T-helper 2 cell (primary cell): ENCODE results near the gene SLAMF6.
"Not testable (repeated sequence)": the region's sequence is repeated elsewhere in the genome, so short reads cannot be mapped to it uniquely, and the experiment has no call there.

Experiments
- DNase-seq, 5 experiments: peaks; one replicate each; pipeline versions ENCODE4 v3.0.0 to v3.0.0-alpha.2; 2012 to 2022

Gene SLAMF6

DNA sequence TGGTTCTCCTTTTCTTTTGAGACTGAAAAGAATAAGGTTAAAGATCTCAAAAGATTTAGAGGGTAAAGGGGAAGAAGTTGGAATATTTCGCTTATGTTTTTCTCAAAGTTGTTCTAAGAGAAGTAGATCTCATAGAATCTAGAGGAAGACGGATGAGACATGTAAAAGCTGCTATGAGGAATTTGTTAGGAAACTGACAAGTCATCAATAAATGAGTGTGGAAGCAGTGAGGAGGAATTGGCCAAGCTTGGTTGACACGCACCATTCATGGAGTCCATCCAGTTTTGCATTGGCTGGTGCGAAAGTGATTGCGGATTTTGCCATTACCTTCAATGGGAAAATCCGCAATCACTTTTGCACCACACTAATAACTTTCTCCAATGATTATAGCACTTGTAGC lies 20.0 kb downstream of the SLAMF6 start:
- DNase-seq = no peak

DNA sequence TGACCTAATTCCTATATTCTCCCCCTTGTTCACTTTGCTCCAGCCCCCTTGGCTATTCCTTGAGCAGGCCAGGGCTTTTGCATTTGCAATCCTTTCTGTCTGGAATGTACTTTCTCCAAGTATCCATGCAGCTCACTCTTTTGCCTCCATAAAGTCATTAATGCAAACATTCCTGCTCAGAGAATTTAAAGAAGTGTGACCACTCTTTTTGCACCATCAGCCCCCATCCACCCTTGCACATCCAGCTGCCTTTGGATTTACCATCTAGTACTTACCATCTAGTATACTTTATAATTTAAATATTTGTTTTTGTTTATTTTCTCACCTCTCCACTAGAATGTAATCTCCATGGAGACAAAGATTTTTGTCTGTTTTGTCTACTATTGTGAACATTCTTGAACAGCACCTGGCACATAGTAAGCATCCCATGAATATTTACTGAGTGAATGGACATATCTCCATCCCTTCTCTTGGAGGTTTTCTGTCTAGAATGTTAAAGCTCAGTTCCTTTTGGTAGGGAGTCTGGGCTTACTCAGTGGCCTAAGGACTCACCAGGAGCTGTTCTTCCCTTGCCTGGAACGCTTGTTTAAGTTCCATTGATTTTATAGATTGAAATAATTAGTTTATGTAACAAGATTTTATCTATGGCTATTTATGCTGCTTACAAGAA lies 22.6 kb downstream of the SLAMF6 start:
- DNase-seq = no peak

DNA sequence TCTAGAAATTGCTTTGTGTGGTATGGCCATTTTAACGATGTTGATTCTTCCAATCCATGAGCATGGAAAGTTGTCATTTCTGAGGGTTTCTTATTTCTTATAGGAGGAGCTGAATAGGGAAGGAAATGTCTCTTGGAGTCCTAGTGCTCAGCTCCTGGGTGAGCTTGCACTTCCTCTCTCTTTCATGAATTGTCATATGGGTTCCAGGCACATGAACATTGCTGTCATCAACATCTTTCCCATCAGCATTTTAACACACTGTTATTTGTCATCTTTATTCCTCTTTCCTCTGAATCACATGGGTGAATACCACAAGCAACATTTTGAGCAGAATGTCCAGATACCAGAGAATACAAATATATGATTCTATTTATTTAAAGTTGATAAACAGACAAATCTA lies 23.4 kb downstream of the SLAMF6 start:
- DNase-seq = no peak

DNA sequence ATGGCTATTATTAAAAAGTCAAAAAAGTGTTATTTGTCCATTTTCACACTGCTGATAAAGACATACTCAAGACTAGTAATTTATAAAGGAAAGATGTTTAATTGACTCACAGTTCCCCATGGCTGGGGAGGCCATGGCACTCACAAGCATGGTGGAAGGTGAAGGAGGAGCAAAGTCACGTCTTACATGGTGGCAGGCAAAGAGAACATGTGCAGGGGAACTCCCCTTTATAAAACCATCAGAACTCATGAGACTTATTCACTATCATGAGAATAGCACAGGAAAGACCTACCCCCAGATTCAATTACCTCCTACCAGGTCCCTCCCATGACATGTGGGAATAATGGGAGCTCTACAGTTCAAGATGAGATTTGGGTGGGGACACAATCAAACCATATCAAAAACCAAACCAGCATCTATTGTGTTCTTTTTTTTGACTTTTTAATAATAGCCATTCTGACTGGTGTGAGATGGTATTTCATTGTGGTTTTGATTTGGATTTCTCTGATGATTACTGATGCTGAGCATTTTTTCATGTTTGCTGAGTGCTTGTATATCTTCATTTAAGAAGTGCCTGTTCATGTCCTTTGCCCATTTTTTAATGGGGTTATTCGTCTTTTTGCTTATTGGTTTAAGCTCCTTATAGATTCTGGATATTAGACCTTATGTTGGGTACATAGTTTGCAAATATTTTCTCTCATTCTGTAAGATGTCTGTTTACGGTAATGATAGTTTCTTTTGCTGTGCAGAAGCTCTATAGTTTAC lies 24.6 kb downstream of the SLAMF6 start:
- not testable (repeated sequence) for DNase-seq

DNA sequence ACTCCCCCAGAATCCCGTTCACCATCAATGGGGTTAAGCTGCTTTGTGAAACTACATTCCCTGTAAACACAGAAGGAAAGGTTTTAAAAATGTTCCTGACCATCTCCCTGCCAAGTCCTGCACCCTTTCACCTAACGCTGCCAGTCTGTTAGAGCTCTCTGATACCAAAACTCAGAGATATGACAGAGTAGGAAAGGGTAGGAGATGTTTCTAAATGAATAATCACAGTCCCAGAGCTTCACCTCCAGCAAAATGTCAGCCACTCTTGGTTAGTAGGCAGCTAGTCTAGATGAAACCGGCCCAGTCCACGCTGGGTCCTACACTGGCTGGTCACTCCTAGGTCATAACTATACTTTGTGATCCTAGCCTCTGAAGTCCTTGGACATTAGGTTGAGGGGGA lies 26.7 kb downstream of the SLAMF6 start:
- DNase-seq = no peak

DNA sequence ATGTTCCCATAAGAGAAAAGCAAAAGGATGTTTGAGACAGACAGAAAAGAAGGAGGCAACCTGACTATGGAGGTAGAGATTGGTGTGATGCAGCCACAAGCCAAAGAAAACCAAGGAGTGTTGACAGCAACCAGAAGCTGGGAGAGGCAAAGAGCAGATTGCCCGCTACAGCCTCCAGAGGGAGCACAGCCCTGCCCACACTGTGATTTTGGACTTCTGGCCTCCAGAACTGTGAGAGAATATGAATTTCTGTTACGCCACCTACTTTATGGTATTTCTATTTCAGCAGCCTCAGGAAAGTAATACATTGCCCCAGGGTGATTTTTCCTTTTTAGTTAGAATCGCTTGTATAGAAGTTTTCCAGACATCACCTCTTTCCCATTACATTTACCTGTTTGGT lies 28.4 kb downstream of the SLAMF6 start:
- DNase-seq = no peak

DNA sequence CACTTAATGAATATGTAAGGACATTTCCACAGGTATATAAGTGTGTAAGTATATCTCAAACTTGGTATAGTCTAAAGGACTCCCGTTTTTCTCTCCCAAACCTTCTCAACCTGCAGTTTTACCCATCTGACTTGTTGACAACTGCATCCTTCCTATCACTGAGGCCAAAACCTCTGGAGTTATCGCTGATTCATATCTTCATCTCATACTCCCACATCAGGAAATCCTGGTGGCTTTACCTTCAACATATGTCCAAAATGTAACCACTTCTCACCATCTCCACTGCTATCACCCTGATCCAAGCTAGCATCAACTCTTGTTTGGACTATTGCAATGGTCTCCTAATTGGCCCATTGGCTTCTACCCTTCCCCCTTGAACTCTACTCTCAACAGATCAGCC lies 30.4 kb downstream of the SLAMF6 start:
- no peak for DNase-seq

DNA sequence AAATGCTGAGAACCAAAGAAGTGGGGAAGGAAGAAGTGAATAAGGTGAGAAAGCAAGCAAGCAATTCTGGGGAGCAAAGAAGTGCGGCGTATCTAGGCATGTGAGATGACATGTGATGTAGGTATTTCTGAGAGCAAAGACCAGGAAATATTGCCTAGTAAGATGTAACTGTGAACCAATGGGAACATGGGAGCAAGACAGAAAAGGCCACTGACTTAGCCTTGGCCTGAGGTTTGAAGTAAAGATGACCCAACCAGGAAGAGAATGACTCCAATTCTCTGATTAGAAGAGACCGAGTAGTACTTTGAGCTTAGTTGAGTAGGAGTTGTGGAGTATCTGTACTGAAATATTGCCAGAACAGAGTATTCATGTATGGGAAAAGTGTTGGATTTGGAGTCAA lies 31.1 kb downstream of the SLAMF6 start:
- no peak for DNase-seq

DNA sequence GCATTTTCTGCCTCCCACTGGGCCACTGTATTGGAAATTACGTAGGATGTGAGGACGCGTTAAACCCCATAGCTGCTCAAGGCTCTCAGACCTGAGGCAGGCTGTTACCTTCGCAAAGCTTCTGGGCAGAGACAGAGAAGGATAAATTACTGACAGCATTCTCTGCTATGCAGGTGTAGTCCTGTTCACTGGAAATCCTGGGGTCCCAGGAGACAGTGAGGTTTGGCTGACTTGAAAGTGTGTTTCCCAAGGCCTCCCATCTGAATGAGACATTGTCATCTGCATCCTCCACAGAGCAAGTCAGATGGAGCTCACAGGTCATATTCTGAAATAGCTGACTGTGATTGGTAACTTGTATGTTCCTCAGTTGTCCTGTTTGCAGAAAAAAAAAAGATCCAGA lies 32.0 kb downstream of the SLAMF6 start:
- DNase-seq = no peak

DNA sequence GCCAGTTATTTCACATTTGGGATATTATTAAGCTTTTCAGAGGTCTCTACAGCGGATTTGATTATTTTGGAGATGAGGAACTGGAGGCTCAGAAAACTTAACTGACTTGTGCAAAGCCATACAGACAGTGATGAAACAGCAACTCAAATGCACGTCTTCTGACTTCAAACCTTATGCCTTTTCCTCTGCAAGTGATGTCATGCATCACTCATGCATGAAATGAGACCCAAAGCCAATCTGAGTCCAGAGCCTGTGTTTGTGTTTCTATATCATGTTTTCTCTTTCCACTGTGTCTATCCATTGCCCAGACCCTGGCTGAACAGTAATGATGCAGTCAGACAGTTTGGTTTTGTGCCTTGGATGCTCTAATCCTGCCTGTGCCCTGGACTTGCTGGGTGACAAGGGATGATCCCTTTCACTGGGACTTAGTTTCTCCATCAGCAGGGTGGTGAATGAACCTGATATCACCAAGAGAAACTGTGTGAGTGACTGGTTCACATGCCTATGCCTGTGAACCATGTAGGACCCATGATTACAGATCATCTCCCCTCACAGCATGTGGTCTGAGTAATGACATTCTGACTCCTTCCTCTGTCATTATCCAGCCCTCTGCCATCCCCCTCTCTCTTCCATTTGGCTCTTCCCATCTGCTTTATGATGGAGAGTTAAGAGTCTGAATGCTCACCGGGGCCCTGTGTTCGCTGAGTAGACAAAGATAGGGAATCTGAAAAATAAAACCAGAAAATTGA lies 33.4 kb downstream of the SLAMF6 start:
- no peak for DNase-seq

DNA sequence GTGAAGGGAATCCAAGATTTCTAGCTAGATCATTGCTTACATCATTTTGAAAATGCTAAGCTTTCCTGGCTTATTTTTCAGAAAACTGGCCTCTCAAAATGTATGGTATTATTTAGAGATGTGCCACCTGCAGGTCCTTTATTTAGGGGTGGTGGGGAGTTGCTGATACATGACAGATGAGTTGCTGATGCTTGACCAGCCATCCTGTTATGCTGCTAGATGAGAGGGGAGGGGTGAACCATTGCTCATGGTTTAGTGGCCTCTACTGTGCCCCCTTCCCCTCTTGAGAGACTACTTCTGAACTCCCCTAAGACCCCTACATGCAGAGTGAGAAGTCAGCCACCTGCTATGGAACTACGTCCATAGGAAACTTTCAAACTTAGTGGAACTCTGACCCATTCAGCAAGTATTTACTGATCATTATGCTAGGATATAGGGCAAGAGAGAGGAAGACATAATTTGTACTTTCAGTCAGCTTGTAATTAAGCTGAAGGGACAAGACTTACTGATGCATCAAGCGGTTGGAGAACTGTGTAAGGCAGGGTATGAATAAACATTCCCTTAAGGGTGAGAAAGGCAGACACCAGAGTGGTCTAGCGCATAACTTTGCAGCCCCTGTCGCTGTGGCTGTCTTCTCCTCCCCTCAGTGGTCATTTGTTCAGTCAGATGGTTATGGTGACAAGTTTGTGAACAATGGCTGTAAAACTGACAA lies 34.6 kb downstream of the SLAMF6 start:
- DNase-seq = no peak

DNA sequence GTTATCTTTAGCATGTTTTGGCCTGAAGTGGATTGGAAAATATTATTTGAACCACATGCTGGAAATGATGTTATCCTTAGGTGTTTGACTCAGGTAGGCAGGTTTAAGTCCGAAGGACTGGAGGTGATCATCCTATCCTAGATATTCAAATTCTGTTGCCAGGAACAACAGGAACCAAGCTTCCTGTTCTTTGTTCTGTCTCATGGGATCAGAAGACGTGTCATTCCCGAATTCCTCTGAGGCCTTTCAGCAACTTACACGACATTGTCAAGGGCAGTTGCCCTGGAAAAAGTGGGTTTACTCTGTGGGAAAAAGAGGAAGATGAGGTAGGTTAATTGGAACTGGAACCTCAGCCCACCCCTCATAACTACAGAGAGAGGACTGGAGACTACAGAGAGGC lies 36.6 kb downstream of the SLAMF6 start:
- no peak for DNase-seq

DNA sequence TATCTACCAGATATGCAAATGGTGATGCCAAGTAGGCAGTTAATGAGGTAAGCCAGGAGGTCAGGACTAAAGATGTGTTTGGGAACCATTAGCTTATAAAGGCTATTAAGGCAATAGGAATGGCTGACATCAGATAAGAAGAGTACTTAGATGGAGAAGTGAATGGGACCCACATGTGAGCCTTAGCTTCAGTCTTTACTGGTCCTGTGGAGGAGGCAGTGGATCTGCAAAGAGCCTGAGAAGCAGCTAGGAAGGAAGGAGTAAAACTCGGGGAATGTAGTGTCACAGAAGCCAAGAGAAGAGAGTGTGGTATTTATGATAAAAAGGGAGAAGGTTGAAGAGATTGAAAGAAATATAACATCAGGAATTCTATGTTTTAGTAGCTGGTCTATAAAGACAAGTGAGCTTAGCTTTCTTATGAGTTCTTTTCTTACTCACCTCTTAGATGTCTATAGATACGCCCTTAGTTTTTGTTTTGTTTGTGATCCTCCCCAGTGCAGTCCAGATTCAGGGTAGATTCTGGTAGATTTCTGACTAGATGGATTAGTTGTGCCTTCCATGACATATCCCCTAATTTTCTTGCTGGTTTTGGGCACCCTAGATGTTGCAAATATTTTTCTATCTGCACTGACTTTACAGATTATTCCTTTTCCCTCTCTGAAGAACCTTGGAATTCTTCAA lies 39.4 kb downstream of the SLAMF6 start:
- peak in 1 of 5 experiments; percentile 51 for DNase-seq

DNA sequence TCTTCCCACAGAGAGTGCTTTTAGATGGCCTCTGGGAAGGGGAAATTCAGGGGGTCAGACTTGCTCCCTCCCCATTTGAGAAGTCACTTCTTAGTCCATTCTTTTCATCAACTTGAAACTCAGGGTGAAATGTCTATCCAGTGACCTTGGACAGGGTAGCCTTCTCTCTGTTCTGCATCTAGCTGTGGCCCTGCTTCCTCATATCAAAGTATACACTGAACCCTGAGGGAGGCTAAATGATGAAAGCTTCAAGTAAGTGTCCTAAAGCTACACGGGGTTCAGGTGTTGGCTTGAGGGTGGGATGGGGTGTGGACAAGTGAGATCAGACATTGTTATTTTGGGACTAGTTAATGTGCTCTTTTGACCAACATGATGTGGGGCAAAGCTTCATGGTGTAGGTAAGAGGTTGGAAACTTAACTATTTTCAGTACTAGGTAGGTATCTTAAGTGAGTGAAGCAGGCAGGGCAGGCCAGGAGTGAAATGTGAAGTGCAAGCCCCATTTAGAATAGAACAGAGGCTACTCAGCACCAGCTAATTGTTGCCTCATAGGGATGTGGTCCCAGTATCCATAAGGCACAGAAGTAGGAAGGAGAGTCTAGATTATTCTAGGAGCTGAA lies 41.0 kb downstream of the SLAMF6 start:
- DNase-seq = no peak

DNA sequence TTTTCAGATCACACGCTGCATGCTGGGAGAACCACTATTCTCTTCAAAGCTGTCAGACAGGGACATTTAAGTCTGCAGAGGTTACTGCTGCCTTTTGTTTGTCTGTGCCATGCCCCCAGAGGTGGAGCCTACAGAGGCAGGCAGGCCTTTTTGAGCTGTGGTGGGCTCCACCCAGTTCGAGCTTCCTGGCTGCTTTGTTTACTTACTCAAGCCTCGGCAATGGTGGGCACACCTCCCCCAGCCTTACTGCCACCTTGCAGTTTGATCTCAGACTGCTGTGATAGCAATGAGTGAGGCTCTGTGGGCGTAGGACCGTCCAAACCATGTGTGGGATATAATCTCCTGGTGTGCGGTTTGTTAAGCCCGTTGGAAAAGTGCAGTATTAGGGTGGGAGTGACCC lies 42.3 kb downstream of the SLAMF6 start:
- DNase-seq = peak in 2 of 5 experiments; percentile 33 to 50

DNA sequence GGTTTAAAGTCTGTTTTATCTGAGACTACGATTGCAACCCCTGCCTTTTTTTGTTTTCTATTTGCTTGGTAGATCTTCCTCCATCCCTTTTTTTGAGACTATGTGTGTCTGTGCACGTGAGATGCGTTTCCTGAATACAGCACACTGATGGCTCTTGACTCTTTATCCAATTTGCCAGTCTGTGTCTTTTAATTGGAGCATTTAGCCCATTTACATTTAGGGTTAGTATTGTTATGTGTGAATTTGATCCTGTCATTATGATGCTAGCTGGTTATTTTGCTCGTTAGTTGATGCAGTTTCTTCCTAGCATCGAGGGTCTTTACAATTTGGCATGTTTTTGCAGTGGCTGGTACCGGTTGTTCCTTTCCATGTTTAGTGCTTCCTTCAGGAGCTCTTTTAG lies 44.0 kb downstream of the SLAMF6 start:
- not testable (repeated sequence) for DNase-seq

DNA sequence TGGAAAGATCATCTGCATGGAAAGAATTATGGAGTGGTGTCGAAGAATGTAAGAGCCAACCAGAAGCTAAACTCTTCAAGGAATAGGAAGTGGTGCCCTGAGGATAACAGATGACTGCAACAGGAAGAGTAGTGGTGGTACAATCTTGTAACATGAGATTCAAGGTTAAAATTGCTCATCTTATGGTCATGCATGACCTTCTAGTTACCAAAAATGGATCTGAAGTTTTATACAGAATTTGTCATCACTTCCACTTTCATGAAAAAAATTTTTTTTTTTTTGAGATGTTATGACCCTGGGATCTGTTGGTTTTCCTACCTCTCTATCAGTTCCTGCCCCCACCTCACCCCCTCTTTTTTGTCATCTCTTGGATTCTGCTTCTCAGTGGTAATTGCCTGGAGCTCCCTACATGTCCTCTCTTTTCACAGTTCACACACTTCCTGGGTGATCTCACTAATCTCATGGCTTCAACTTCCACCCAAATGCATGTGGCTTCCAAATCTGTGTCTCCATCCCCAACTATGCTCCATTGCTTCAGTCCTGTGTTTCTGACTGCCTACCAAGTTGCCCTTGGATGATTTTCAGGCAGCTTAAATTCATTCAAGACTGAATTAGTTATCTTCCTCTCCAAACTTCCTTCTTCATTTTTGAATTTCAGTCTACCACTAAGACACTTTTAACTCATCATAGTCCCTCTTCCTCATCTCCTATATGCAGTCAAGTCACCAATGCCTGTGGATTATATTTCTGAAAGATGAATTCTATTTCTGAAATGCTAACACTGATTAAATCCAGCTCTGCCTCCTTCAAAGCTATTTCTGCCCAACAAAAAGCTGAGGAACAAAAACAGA lies 48.4 kb downstream of the SLAMF6 start:
- DNase-seq = peak in 1 of 5 experiments; percentile 48

DNA sequence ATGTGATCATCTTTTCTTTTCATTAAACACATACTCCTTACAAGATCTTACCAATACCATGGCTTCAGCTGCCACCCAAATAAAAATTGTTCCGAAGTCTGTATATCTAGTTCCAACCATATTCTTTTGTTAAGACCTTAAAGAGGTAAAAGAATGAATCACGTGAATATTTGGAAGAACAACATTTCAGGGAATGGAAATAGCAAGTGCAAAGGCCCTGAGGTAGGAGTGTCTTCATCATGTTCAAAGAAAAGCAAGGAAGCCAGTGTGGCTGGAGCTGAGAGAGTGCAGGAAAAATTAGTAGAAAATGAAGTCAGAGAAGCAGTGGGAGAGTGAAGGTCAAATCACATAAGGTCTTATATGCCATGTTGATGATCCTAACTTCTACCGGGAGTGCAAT lies 50.9 kb downstream of the SLAMF6 start:
- no peak for DNase-seq

DNA sequence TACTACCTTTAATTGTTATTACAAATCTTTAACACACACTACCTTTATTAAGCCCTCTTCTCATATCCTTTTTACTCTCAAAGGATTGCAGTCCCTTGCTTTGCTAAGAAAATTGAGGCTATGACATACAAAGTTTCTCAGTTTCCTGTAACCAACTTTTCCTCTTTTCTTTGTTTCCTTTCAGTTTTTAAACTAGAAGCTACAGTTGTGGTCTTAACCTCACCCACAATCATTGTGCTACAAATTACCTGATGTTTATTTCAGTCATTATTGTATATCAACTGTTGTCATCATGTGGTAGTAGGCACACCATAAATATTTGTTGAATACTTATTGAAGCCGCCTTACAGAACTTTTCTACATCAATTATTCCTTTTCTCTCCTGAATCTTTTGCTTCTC lies 51.8 kb downstream of the SLAMF6 start:
- DNase-seq = peak in 2 of 5 experiments; percentile 21 to 71

DNA sequence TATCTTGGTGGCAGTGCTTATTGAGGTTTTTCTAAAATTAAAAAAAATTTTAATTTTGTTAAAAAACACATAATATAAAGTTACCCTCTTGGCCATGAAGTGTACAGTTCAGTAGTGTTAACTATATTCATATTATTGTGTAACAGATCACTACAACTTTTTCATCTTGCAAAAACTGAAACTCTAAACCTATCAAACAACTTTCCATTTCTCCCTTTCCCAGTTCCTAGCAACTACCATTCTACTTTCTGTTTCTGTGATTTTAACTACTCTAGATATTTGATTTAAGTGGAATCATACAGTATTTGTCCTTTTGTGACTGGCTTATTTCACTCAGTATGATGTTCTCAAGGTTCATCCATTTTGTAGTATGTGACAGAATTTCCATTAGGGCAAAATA lies 55.5 kb downstream of the SLAMF6 start:
- DNase-seq = no peak

DNA sequence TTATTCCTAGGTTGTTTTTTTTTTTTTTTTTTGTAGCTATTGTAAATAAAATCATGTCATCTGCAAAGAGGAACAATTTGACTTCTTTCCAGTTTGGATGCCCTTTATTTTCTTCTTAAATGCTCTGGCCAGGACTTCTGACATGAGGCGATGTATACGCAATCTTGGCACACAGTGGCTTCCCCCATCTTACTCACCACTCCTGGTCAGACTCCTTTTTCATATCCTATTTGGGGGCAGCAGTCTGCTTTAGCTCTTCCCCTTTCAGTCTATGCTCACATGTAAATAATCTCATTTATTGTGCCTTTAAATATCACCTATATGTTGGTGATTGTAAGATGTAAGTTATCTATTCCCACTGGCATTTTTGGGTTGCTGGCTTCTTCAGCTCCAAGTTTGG lies 56.1 kb downstream of the SLAMF6 start:
- no peak for DNase-seq
